HG02588 (cell line): Measurements from ENCODE around the gene SUMF1.

ENCODE experiments used
- ATAC-seq: cut with Tn5 transposase; IDR thresholded peaks from one replicate; pipeline ENCODE4 v1.9.1; 2021; ENCODE audit warnings: mild to moderate bottlenecking, moderate library complexity; ENCODE audit not compliant: unreplicated experiment

Gene SUMF1

DNA sequence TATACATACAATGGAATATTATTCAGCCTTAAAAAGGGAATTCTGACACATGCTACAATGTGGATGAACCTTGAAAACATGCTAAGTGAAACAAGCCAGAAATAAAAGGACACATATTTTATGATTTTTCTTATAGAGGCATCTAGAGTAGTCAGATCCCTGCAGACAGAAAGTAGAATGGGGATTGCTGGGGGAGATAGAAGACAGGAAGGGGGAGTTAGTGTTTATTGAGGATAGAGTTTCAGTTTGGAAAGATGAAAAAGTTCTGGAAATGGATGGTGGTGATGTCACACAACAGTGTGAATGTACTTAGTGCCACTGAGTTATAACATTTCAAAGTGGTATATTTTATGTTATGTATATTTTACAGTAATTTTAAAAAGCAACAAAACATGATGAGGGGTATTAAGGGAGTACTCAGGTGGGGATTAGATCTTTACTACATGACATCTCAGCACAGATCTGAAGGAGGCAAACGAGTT is 30.8 kb upstream of the SUMF1 start:
- no peak for ATAC-seq

DNA sequence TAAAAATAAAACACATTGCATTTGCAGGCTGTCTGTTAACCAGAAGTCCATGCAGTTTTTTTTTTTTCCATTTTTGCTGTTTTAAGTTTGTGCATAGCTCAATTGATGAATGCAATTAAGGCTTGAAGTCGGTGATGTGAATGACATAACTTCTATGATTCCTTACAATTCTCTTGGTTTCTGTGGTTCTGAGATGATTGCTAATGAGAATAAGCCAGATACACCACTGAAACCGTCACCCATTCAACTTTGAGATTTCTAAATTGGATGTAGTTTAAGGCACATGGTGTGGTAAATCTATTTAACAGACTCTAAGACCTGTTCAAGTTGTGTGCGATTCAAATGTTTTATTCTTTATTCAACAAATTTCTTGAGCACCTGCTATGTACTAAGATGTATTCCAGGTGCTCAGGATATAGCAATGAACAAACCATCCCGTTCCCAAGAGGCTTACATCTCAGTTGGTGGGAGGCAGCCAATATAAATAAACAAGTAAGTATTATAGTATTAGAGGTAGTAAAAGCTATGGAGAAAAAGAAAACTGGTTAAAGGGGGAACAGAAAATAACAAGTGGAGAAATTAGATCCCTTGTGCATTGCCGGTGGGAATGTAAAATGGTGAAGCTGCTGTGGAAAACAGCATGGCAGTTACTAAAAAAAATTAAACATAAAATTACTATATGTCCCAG is 30.1 kb upstream of the SUMF1 start:
- ATAC-seq: no peak

DNA sequence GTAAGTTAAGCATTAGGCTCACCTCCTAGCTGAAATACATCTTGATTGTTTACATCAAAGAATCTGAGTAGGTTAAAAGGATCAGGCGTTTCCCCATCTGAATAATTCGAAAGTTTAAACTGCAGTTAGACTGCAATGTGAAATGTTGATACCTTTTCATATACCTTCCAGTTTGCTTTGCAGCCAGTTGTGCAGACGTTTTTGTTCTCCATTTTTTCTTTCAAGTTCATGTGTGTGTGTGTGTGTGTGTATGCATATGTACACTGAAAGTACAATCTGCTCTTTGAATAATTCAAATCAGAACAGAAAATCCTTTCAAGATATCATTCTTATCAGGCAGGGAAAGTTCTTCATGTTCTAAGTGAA is 29.0 kb upstream of the SUMF1 start:
- no peak for ATAC-seq

DNA sequence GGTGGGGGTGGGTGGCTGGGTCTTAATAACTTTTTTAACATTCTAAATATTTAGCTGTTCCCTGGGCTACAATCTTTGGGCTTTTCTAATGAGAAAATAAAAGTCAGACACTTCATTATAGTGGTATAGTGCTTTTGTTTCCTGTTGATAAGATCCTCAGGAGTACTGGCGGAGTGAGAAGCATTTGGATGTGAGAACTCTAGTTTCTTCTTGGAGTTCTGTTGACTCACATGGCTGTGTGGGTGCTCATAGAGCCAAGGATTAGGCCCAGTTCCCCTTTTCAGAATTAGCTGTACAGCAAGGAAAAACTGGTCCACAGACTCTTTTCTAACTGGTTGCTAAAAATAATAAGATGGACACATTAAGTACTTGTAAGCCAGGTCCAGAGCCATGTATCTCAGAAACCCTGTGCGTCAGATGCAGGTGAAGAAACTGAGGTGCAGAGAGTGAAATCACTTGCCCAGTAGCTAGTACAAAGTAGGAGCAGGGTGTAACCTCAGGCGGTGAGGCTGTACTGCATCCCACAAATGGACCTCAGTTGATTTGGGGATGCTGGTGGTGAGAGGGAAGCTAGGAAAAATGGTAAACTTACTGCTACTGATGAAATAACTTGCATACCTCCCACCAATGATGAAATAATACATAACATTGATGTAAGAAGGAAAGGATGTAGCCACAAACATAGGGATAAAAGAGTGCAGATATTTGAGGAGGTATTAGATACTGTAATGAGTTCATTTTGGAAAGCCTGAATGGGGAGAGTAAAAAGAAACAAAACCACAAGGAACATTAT is 28.4 kb upstream of the SUMF1 start:
- ATAC-seq: no peak

DNA sequence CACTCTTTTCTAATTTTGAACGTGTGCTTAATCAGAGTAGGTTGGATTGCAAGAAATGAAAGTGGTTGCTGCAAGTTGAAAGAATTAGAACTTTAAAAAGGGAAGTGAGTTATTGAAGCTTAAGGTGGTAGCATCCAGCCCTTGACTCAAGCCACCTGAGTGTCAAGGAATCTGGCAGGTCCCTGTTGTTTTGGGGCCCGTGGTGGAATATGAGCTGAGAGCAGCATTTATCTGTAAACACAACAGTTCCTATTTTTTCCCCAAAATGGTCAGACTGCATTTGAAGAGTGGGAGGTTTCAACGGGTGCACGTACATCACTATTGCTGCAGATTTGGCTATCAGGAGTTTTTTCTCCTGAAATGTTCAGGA is 27.8 kb upstream of the SUMF1 start:
- no peak for ATAC-seq

DNA sequence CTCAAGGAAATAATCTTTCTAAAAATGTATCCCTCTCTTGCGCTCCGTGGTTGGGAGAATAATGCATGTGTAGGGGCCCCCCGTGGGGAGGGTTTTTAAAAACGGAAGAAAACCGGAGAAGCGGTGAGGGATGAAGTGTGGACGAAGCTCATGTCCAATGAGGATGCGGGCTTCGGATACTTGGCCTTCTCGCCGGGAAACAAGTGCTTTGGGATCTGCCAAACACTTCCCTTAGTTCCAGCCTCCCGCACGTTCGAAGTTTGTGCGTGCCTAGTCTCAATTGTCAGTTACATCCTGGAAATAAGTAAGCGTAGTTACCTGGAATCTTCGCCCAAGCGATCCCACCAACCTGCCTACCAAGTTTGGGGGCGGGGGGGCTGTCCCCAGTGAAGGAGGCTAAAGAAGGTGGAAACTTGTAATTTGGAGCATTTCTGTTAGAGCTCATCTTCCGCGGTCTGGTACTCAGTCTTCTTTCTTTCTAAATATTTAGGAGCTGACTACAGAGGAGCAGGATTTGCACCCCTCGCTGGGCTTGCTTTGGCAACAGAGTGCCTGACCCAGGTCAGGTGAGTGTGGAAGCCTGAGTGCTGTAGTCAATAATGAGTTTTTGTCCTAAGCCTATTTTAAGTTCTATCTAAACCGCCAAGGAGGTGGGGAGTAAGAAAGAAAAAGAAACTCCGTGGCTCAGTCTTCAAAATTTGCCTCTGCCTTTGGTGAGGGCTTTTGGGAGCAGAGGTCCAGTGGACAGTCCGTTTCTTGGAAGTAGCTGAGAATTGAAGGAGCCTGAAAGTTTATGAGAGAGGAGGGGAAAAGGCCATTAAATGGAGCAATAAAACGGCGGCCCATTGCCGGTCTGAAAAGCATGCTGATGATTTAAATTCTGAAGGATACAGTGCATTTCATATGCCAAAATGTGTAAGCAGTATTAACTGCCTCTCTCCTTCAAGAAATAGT is 27.1 kb upstream of the SUMF1 start:
- ATAC-seq: no peak

DNA sequence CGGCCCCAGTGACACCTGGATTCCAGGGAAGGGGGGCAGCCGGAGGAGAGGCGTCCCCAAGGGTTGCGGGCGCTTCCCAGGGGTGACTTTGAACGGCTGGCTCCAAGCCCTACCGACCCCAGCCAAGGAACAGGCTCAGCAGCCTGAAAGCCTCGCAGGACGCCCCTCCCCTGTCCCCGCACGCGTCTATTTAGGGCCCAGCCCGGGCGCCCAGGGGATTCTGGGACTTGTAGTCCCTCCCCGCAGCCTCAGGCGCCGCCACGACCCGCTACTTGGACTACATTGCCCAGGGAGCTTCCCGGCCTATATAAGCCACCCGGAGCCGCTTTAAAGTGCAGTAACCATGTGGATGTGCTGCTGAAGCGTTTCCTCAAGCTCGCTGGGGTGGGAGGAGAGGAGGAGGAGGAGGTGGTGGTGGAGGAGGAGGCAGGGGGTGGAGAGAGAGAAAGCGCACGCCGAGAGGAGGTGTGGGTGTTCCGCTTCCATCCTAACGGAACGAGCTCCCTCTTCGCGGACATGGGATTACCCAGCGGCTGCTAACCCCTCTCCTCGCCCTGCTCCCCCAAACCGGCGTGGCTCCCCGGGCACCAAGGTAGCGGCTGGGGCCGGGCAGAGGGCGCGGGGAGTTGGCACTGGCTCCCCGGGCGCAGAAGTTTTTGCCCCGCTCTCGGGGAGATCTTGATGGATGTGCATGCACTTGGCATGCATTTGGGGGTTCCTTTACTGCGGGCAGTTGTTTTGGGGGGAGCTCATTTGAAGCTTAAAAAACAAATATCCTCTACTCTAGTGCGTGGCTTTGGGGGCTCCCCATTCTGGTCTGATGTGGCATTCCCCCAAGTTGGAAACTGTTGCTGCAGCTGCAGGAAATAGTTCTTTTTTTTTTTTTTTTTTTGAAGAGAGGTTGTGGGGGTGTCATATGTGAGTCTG is 26.2 kb upstream of the SUMF1 start, which contains the start of gene ITPR1:
TSS of gene ITPR1 (plus strand) at position 335 of the 927 bp plus-strand sequence. CDS start 23,144 bp downstream, outside the sequence.
- peak; percentile 92 for ATAC-seq

DNA sequence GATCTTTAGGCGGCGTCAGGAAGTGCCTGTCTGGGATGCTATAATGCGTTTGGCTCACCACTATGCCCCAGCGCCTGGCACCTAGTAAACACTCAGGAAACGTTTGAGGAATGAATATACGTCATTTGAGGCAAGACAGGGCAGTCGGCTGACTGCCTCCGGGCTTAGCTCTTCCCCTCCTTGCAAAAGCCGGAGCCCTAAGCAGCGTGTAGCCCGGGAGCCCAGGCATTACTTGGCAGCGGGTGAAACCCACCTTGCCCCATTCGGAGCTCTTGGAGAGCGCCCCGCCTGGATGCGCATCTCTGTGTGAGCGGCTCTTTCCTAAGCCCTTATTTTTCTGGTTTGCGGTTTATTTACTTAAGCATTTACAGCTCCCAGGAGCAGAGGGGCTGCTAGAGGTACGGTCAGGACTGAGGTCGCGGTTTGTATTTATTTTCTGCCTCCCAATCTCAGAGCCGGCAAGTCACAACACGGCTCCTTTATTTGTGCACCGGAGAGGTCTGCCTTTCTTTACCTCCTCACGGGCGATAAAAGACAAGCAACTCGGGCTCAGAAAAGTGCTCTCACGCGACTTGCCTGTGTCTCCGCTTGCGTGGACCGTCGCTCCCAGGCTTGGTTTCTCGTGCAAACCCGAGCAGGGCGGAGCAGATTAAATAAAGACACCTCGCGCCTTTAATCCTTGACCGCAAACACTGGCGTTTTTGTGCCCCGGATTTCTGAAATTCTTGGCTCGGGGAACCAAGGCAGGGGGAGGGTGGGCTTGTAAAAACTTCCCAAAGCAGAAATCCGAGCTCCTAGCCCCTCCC is 25.3 kb upstream of the SUMF1 start:
- ATAC-seq: peak; percentile 5

DNA sequence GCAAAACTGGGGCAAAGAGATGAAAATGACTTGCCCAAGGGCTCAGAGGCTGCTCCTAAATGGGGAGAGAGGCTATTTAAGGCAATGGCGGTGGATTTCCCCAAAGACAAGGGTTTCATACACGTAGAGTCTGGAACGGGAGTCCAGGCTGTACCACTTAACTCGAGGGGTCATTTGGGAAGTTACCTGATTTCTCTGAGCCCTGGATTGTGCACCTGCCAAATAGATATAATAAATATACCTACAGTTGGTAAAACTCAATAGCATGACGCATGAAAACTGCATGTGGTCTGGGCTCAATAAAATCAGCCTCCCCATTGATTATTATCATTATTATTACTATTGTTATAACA is 24.8 kb upstream of the SUMF1 start:
- ATAC-seq: no peak

DNA sequence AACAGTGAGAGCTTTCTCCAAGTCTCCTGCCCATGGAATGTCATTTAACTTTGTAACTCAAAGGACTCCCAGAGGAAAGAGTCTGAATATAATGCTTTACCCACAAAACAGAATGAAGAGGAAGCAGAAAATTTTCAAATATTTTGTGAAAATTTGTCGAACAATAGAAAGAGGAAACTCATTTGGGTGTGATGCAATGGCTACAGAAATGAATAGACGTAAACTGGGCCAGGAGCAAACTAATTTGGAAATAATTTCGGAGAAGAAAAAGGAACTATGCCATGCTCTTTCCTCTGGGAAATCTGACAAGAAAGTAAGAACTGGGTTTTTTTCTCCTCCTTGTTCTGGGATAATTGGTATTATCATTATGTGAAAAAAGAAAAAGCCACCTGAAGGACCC is 11.2 kb upstream of the SUMF1 start:
- ATAC-seq: no peak

DNA sequence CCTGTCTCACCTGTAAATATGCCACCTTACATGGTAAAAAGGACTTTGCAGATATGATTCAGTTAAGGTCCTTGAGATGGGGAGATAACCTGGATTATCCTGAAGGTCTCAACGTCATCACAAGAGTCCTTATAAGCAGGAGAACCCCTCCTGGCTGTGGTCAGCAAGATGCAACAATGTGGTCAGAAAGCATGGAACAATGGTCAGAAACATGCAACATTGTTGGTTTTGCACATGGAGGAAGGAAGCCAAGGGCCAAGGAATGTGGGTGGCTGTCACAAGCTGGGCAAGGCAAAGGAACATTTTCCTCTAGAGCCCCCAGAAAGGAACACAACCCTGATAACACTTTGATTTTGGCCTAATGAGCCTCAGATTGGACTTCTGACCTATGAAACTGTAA is 9.4 kb upstream of the SUMF1 start:
- ATAC-seq: no peak

DNA sequence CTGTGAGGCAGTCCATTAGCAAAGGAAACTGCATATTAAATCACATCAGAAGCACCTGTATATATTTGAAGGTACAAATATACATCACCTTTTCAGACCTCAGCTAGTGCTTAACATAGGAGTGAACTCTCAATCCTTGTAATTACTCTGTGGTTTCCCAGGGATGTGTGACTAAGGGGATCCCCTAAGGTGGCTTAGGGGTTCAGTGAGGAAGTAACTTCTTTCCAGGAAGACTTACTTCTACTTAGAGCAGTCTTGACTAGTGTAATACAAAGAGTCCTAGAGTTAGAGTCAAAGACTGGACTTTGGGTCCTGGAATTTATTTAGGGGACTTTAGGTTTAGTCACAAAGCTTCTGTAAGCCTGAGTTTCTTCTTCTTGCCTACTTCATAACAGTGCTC is 8.7 kb upstream of the SUMF1 start:
- no peak for ATAC-seq

DNA sequence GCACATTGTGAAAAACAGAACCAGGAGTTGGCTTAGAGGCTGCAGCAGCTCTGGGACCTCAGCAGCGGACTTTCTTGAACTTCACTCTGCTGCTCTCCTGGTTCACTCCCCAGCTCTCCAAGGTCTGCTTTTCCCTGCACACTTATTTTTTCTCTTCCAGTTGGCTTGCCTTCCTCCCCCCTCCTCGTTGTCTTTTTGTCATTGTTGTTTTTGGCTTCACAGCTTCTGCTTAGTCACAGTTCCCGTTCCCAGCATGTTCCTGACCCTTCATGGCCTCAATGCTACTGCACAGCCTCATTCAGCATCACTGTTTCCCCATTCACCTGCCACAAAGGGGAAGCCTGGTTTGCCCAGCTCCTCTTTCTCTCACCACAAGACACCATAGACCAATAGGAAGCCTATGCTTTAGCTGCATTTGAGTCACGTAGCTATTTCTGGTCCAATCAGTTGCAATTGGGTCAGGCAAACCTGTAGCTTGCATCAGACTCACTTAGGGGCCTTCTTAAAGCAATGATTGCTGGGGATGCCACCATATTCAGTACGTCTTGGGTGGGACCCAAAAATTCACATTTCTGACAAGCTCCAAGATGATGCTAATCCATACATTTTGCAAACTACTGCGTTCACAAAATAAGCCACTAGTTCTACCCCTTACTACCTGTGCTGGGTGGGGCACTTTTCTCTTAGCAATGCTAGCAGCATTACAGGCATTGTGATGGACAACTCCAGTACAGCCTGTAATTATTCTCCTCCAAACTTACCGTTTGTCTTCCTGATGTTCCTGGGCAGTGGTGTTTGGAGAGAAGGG is 7.8 kb upstream of the SUMF1 start:
- ATAC-seq: peak; percentile 61

DNA sequence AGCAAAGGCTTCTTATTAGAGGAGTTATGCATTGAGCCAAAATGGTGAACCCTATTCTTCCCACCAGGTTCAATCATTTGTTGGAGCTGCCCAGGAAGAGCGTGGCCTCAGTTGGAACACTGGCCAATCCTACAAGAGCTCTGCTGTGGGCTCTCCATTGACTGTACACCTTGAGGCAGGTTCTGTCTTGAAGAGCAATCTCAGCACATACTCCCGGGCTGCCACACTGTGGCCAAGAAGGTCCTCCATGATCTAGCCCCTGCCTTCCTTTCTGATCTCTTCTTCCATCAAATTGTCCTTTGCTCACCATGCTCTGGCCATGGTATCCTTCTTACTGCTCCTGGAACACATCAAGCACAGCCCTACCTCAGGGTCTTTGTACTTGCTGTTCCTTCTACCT is 5.7 kb upstream of the SUMF1 start:
- ATAC-seq: no peak

DNA sequence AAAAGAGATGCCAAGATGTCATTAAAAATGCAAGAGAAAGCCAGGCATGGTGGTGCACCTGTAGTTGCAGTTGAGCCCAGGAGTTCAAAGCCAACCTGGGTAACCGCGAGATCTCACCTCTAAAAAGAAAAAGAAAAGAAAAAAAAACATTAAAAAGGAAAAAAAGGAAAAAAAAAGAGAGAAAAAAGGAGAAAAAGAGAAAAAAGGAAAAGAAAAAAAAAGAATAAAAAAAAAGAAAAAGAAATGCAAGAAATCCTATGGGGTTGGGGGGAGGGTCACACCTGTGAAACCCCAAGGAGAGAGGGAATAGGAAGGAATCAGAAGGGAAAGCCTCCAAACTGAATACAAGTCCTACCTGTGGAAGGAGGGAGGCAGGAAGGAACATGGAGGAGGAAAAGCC is 5.2 kb upstream of the SUMF1 start:
- no peak for ATAC-seq

DNA sequence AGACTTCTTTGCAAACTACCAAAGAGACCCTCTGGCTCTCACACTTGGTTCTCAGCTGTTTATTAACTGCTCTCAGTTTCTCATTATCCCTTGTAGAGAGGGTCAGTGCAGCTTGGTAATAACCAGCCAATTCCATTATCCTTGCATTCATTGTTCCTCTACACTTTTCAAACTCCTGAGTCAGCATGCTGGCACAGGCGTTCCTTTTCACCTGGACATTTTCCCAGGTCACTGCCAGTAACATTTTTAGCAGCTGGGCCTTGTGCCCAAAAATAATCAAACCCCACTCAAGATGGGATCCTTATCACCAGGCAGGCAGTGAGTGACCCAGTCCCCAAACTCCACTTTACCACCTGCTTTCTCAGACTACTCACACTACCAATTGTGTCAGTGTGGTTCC is 4.8 kb upstream of the SUMF1 start:
- no peak for ATAC-seq

DNA sequence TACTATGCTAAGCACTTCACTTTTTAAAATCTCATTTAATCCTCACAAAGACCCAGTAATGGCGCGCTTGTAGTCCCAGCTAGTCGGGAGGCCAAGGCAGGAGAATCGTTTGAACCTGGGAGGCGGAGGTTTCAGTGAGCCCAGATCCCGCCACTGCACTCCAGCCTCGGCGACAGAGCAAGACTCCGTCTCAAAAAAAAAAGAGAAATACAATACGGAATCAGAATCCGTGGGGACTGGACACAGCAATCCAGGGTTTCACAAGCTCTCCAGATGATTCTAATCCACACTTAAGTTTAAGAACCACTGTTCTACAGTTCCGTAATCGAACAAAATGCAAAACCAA is 426 bp upstream of the SUMF1 start:
- ATAC-seq: no peak

DNA sequence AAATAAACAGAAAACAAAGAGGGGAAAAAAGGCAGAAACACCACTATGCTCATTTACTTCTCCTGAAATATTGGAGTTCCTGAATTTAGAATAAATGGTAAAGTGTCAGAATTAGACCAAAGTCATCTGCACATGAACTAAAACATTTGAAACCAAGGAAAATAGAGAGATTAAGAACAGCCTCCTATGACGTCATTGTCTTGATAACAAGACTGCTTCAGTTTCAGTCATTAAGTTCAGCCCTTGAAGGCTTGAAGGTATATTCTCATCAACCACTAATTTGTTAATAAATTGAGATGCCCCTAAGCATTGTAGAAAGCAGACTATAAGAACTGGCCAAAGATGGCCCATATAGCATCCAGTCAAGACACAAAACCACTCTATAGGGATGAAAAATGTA is 2.5 kb downstream of the SUMF1 start:
- no peak for ATAC-seq
